GM10847 (cell line): ENCODE measurements around the gene MED1.

Source experiments
- POLR2A ChIP-seq: IDR thresholded peaks from 2 replicates; pipeline ENCODE4 v1.6.1; 2011; ENCODE audit not compliant: insufficient read length; ENCODE audit errors: extremely low read depth

MED1 gene

DNA sequence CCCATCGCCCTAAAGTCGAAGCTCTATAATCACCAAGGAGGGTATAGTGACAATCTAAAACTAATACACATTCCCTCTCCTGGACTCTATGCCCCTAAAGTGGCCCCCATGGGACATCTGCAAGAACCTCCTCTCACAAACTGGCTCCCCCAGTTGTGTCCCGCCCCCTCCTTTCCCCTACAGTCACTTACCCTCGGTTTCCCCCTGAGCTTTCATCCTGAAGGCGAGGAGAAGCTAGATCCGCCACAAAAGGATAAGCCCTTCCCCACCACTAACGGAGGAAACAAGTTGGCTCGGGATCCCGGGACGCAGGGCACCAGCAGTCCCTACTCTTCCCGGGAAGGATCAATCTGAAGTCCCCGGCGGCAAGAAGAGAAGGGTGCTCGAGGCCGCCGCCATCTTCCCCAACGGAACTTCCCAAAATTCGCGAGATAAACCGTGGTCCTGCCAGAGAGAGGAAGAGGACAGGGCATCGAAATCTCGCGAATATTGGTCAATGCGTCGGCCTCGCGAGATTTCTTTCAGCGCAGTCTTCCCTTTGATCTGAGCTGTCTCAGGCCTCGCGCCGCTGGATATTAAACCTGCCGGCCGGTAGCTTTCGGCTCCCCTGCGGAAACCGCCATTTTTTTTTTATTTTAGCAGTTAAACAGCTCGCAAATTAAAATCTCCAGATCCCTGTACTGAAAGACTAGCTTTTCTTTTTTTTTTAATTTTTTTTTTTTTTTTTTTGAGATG is at the start of gene MED1:
Gene MED1 (minus strand): TSS at position 417 of the 735 bp plus-strand sequence. CDS start 201 bp downstream, at position 216.
- peak; percentile 55 for TF ChIP-seq POLR2A

DNA sequence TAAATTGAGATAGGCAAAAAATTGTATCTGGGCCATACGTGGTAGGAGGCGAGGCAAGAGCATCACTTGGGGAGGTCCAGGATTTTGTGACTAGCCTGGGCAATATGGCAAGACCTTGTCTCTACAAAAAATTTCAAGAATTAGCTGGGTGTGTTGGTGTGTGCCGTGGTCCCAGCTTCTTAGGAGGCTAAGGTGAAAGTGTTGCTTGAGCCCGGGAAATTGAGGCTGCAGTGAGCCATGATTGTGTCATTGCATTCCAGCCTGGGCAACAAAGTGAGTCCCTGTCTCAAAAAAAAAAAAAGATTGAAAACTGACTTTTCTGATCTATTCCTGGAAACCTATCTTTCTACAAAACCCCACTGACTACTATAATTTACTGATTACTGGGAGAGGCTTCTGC is 36.9 kb upstream of the MED1 start:
- TF ChIP-seq POLR2A = no peak

DNA sequence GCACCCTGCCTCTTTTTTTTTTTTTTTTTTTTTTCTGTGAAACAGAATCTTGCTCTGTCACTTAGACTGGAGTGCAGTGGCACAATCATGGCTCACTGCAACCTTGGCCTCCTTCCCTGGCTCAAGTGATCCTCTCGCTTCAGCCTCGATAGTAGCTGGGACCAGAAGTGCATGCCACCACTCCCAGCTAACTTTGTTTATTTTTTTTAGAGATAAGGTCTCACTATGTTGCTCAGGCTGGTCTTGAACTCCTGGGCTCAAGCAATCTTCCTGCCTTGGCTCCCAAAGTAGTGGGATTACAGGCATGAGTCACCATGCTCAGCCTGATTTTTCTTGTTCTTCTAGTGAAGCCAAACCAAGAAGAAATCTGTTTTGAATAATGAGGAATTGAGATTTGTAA is 35.2 kb upstream of the MED1 start:
- TF ChIP-seq POLR2A = no peak

DNA sequence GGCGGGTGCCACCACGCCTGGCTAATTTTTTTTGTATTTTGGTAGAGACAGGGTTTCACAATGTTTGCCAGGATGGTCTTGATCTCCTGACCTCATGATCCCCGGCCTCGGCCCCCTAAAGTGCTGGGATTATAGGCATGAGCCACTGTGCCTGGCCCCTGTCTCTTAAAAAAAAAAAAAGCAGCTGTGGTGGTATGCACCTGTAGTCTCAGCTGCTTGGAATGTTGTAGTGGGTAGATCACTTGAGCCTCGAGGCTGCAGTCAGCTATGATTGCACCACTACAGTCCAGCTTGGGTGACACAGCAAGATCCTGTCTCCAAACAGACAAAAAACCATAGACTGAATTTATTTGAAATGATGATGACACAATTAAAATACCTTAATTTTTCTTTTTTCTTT is 34.5 kb upstream of the MED1 start:
- TF ChIP-seq POLR2A = no peak

DNA sequence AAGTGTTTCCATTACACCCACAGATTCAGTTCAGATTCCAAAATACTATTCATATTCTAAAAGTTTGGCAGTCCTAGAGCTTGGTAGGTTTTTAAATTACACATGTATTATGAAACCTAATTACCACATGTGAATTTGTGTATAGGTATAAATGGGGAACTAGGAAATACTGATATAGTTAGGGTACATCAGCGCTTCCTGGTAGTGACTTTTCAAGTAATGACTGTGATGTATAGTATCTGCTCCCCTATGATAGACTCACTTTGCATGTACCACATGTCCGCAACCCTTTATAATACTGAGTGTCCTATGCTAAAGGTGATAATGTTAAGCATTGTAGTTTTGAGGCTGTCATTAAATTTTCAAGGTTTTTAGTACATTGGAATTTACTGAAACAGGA is 33.1 kb upstream of the MED1 start:
- TF ChIP-seq POLR2A = no peak

GRCh38 chr17:39483506-39483905 is 32.4 kb upstream of the MED1 start:
- TF ChIP-seq POLR2A = no peak

DNA sequence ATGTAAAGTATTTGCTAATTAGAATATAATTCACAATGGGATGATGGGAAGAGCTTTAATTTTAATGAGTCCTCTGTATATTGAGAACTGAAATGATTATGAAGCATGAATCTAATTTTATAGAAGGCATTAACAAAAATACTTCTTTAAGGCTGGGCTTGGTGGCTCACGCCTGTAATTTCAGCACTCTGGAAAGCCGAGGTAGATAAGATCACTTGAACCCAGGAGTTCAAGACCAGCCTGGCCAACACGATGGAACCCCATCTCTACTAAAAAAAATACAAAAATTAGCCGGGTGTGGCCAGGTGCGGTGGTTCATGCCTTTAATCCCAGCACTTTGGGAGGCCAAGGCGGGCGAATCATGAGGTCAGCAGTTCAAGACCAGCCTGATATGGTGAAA is 22.2 kb upstream of the MED1 start:
- TF ChIP-seq POLR2A = no peak

- TF ChIP-seq POLR2A = no peak
Observed at GRCh38 chr17:39462631-39463375, 11.7 kb upstream of the MED1 start.

DNA sequence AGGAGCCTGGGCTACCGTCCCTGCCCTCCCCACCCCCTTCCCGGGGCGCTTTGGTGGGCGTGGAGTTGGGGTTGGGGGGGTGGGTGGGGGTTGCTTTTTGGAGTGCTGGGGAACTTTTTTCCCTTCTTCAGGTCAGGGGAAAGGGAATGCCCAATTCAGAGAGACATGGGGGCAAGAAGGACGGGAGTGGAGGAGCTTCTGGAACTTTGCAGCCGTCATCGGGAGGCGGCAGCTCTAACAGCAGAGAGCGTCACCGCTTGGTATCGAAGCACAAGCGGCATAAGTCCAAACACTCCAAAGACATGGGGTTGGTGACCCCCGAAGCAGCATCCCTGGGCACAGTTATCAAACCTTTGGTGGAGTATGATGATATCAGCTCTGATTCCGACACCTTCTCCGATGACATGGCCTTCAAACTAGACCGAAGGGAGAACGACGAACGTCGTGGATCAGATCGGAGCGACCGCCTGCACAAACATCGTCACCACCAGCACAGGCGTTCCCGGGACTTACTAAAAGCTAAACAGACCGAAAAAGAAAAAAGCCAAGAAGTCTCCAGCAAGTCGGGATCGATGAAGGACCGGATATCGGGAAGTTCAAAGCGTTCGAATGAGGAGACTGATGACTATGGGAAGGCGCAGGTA is 11.0 kb upstream of the MED1 start:
- no peak for TF ChIP-seq POLR2A

- peak; percentile 90 for TF ChIP-seq POLR2A
Observed at GRCh38 chr17:39461113-39461925, 10.3 kb upstream of the MED1 start, which contains the start of gene CDK12. Gene CDK12 (plus strand): TSS chr17:39461486. CDS start chr17:39462072, 586 bp downstream.

GRCh38 chr17:39455919-39456318 is 4.9 kb upstream of the MED1 start:
- TF ChIP-seq POLR2A = no peak

DNA sequence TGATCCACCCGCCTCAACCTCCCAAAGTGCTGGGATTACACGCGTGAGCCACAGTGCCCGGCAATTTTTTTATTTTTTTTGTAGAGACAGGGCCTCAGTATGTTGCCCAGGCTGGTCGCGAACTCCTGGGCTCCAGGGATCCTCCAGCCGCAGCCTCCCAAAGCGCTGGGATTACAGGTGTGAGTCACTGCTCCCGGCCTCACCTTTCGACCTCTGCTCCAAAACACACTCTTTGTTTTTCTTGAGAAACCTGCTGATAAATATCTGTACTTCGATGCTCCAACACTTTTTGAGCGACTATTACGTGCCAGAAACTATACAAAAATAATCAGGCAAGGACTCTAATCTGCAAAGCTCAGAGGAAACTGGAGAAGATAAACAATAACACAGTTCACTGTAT is 1.0 kb downstream of the MED1 start:
- no peak for TF ChIP-seq POLR2A

- TF ChIP-seq POLR2A = no peak
Observed at GRCh38 chr17:39447561-39447960, 3.5 kb downstream of the MED1 start.

DNA sequence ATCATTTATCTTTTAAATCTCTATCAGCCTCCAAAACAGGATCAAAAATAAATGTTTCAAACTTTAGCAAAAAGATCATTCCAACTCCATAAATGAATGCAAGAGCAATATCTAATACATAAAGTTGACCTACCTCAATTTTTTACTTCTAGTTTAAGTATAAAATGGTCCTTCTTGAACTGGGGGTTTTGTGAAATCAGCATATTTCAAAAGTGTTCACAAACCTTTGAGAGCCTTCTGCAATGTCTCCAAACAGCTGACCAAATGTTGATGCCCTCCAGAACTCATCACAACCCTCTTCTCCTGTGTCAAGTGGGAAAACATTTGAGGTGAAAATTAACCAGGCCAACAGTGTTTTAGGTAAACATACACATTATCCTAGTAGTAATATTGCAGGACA is 7.7 kb downstream of the MED1 start:
- no peak for TF ChIP-seq POLR2A

GRCh38 chr17:39429600-39429999 is 21.5 kb downstream of the MED1 start:
- TF ChIP-seq POLR2A = no peak

GRCh38 chr17:39416141-39416540 is 34.9 kb downstream of the MED1 start:
- no peak for TF ChIP-seq POLR2A

GRCh38 chr17:39410279-39410678 is 40.8 kb downstream of the MED1 start:
- no peak for TF ChIP-seq POLR2A
